ENCODE results near the gene ZNF473. TPM values are rescaled to one million over a fixed set of nuclear protein-coding genes. Genes with fewer than 3 reads are reported as not detected.

The ZNF473 gene
- 8.2 TPM for total RNA-seq

DNA sequence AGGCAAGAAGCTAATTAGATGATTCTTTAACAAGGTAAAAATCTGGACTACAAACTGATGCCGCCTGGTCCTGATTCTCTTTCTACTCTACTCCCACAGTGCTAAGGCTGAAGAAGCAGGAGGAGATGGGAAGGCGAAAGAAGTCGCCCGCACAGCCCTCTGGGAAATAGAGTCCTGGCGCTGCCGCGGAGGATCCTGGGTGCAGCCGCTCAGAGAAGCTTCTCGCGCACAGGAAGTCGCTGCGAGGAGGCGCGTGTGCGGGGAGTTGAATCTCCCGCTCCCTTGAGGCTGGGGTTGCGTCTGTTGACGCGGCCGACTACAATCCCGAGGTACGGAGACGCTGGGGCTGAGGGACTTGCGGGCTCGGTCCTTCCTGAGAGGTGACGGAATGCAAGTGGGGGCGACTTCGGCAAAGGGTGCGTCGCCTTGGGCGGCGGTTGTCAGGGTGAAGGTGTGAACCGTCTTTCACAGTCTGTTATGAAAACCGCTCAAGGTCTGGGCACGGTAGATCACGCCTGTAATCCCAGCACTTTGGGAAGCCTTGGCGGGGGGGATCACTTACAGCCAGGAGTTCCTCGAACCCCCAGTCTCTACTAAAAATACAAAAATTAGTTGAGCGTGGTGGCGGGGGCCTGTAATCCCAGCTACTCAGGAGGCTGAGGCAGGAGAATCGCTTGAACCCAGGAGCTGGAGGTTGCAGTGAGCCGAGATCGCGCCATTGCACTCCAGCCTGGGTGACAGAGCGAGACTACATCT lies at the start of gene ZNF473:
Gene ZNF473, plus strand, starts transcription at position 212 of the 756 bp plus-strand sequence. CDS start 5,078 bp downstream, outside the sequence.

DNA sequence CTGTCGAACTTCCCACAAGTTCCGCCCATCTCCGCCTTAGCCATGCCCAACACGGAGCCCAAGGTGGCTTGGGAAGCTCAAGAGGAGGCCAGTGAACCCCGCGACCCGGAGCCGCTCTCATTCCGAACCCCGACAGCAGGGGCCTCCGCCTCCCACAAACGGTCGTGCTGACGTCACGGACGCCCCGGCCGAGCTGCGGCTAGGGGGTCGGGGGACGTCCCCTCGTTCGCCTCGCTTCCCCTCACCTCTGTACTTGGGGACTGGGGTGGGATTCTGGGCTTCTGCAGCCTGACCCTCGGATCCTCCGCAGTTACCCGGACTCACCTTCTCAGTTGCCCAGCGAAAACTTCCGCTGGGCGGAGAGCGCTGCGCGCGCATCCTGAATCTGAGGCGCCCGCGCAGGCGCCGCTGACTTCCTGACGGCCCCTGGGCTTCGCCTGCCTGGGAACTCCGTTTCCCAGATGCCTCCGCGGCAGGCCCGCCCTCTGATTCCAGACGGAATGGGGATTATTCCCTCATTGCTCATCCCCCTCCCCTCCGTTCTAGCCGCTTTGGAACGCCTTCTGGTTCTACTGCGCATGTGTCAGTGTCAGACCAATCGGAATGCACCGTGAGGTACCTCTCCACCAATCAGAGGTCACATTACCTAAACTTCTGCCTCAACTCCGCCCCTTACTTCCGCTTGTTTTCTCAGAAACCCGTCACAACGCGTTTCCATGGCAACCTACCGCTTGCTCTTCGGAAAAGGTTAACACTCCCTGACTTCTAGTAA lies 597 bp upstream of the ZNF473 start, which contains the start of gene VRK3:
Gene VRK3, minus strand, starts transcription at position 351 of the 772 bp plus-strand sequence. CDS start 9,210 bp downstream, outside the sequence.

Other genes starting within 250 kb of the ZNF473 start
- gene FUZ, start 212.7 kb upstream of the ZNF473 start, total RNA-seq: 29.6 TPM
- gene MED25, start 207.7 kb upstream of the ZNF473 start, total RNA-seq: 47.2 TPM
- 167 TPM for gene PTOV1, start 174.8 kb upstream of the ZNF473 start, total RNA-seq
- gene PNKP, start 158.4 kb upstream of the ZNF473 start, total RNA-seq: 65.4 TPM
- gene AKT1S1, start 148.7 kb upstream of the ZNF473 start, total RNA-seq: 12.1 TPM
- 26.9 TPM for gene TBC1D17, start 148.3 kb upstream of the ZNF473 start, total RNA-seq
- 2.2 TPM for gene IL4I1, start 129.1 kb upstream of the ZNF473 start, total RNA-seq
- 5.7 TPM for gene ATF5, start 96.8 kb upstream of the ZNF473 start, total RNA-seq
- 47.2 TPM for gene NUP62, start 96.5 kb upstream of the ZNF473 start, total RNA-seq
- 13.3 TPM for gene SIGLEC11, start 64.8 kb upstream of the ZNF473 start, total RNA-seq
- 32.6 TPM for gene VRK3, start 633 bp upstream of the ZNF473 start, total RNA-seq
- gene IZUMO2, start 137.3 kb downstream of the ZNF473 start, total RNA-seq: not detected
- 33.0 TPM for gene MYH14, start 177.6 kb downstream of the ZNF473 start, total RNA-seq